ENCODE results near the gene SRSF7. TPM values are rescaled to one million over a fixed set of nuclear protein-coding genes. Genes with fewer than 3 reads are reported as not detected.

SRSF7 gene
- total and polyA plus RNA-seq, 9 of the 15 experiments (the other 6 are each of a cell fraction or from before 2014, with no cell fraction given): 219 to 726 (median 375) TPM

DNA sequence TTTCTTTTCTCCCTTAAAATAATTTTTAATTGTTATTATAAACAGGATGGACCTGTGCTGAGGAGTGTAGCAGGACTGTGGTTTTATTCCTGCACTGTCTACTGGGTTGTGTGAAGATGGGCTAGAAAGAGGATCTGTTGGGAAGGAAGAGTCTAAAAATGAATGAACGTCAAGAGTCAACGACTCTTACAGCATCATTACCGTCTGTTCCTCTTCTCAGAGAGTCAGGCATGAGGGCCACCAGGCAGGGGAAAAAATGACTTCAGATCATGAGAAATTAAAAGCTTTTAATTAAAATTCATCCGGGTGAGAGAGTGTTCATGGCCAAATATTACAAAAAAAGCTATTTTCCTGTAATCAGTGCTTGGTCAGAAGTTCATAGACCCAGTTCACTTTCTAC, 32.6 kb downstream of the SRSF7 start:
- no peak overlapping the region for H2AFZ ChIP-seq (ENCODE audit: low read depth, low read length)
- no TSS peak for BruUV-seq (replicated peaks)
- ChIA-PET POLR2A (interaction anchor here (1.4 kb wide), 1 partner anchor 33 kb away, joined by 5 read pairs; the partner anchor contains the start of gene SRSF7), CTCF (ENCODE audit: low intra/inter-chr PET ratio) (no interaction called here)
- H3K9me3 ChIP-seq (replicated peaks; ENCODE audit: control insufficient read depth, insufficient read depth, low read depth, low read length): no peaks in the 10 kb centered on the region
- in situ Hi-C loops (cut with MboI): no loop called here
- no peak overlapping the region for H3K4me2 ChIP-seq (ENCODE audit: insufficient read depth, low read length)
- no peaks in the 10 kb centered on the region for H3K79me2 ChIP-seq (ENCODE audit: control insufficient read depth, insufficient read depth, low read length)
- H3K4me3 ChIP-seq: no peak overlapping the region
- WGBS (ENCODE audit: insufficient coverage, low coverage, missing lambda C conversion rate): 76% methylated on average over 4 of the region's 4 CpGs
- DNase-seq (ENCODE audit: extremely low read depth in 1 of 4, low spot score in 3 of 4): no peak
- no peak overlapping the region for H3K27ac ChIP-seq (ENCODE audit: extremely low read depth, low read depth, low read length)
- no peak for ATAC-seq
- no peaks in the 10 kb centered on the region for H3K27me3 ChIP-seq (ENCODE audit: control insufficient read depth in 2 of 2, insufficient read depth in 2 of 2, low read length in 2 of 2)
- no peaks in the 10 kb centered on the region; a peak in 2 of 5 replicates for H3K4me1 ChIP-seq (replicated peaks in 1 of 2; ENCODE audit: control insufficient read depth in 2 of 2, insufficient read depth in 2 of 2, low read length in 2 of 2)
- intact Hi-C loops (cut with micrococcal nuclease): no loop called here
- TF ChIP-seq, protein P1, sequence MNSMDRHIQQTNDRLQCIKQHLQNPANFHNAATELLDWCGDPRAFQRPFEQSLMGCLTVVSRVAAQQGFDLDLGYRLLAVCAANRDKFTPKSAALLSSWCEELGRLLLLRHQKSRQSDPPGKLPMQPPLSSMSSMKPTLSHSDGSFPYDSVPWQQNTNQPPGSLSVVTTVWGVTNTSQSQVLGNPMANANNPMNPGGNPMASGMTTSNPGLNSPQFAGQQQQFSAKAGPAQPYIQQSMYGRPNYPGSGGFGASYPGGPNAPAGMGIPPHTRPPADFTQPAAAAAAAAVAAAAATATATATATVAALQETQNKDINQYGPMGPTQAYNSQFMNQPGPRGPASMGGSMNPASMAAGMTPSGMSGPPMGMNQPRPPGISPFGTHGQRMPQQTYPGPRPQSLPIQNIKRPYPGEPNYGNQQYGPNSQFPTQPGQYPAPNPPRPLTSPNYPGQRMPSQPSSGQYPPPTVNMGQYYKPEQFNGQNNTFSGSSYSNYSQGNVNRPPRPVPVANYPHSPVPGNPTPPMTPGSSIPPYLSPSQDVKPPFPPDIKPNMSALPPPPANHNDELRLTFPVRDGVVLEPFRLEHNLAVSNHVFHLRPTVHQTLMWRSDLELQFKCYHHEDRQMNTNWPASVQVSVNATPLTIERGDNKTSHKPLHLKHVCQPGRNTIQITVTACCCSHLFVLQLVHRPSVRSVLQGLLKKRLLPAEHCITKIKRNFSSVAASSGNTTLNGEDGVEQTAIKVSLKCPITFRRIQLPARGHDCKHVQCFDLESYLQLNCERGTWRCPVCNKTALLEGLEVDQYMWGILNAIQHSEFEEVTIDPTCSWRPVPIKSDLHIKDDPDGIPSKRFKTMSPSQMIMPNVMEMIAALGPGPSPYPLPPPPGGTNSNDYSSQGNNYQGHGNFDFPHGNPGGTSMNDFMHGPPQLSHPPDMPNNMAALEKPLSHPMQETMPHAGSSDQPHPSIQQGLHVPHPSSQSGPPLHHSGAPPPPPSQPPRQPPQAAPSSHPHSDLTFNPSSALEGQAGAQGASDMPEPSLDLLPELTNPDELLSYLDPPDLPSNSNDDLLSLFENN (IDR thresholded peaks at IDR 0.05; ENCODE audit: low read depth in 2 of 2, low read length in 2 of 2): no peak
- H3K9me1 ChIP-seq (ENCODE audit: control insufficient read depth, insufficient read depth, low read length): no peaks in the 10 kb centered on the region
- H3K9ac ChIP-seq (ENCODE audit: insufficient read depth in 1 of 2, low read depth in 2 of 2, low read length in 2 of 2): no peak overlapping the region
- no peaks in the 10 kb centered on the region for H4K20me1 ChIP-seq (replicated peaks; ENCODE audit: control insufficient read depth, insufficient read depth, low read length)
- no peak for FAIRE-seq
- no peaks in the 10 kb centered on the region; the same call in 1 of the 3 replicates for H3K36me3 ChIP-seq (ENCODE audit: control insufficient read depth, insufficient read depth, low read length)

DNA sequence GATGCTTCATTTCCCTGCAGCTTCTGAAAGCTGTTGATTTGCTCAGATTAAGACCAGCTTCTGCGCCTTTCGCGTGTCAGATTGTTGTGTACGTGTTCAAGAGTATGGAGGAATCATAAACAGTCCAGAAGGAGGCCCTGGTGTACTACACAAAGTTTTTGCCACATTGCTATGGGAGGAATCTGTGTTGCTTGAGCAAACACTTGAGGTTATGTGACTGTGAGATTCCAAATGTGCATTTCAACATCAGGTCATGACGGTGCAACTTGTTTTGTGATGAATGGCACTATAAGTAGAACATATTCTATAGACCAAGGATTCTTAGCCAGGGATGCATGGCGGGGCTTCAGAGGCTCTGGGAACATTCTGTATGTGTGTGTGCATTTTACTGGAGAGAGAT, 35.0 kb downstream of the SRSF7 start:
- H3K9me1 ChIP-seq (ENCODE audit: control insufficient read depth, insufficient read depth, low read length): no peaks in the 10 kb centered on the region
- POLR2A ChIA-PET: interaction anchor here (0.7 to 1.0 kb wide), 2 partner anchors 34 to 602 kb away, joined by 3 read pairs; no protein-coding TSS in a partner anchor
- FAIRE-seq: no peak
- ATAC-seq: no peak
- WGBS (ENCODE audit: insufficient coverage, low coverage, missing lambda C conversion rate): 70% methylated on average over 6 of the region's 6 CpGs
- in situ Hi-C loops (cut with MboI): no loop called here
- no peak overlapping the region for H3K27ac ChIP-seq (ENCODE audit: extremely low read depth, low read depth, low read length)
- CTCF ChIA-PET (ENCODE audit: low intra/inter-chr PET ratio): no interaction called here
- no peak for DNase-seq (ENCODE audit: extremely low read depth in 1 of 4, low spot score in 3 of 4)
- no peak overlapping the region for H3K9ac ChIP-seq (ENCODE audit: insufficient read depth in 1 of 2, low read depth in 2 of 2, low read length in 2 of 2)
- H3K9me3 ChIP-seq (replicated peaks; ENCODE audit: control insufficient read depth, insufficient read depth, low read depth, low read length): no peaks in the 10 kb centered on the region
- no peaks in the 10 kb centered on the region; a peak in 2 of 5 replicates for H3K4me1 ChIP-seq (replicated peaks in 1 of 2; ENCODE audit: control insufficient read depth in 2 of 2, insufficient read depth in 2 of 2, low read length in 2 of 2)
- H3K4me2 ChIP-seq (ENCODE audit: insufficient read depth, low read length): no peak overlapping the region
- H3K36me3 ChIP-seq (ENCODE audit: control insufficient read depth, insufficient read depth, low read length): no peaks in the 10 kb centered on the region; the same call in 1 of the 3 replicates
- no peak overlapping the region for H2AFZ ChIP-seq (ENCODE audit: low read depth, low read length)
- no peak overlapping the region for H3K4me3 ChIP-seq
- no peaks in the 10 kb centered on the region for H3K79me2 ChIP-seq (ENCODE audit: control insufficient read depth, insufficient read depth, low read length)
- H4K20me1 ChIP-seq (replicated peaks; ENCODE audit: control insufficient read depth, insufficient read depth, low read length): no peaks in the 10 kb centered on the region
- no peaks in the 10 kb centered on the region for H3K27me3 ChIP-seq (ENCODE audit: control insufficient read depth in 2 of 2, insufficient read depth in 2 of 2, low read length in 2 of 2)
- intact Hi-C loops (cut with micrococcal nuclease): no loop called here
- no TSS peak for BruUV-seq (replicated peaks)
- TF ChIP-seq GTF2F1 (IDR thresholded peaks at IDR 0.05; ENCODE audit: low read depth, low read length) (no peak), GATAD2A (IDR thresholded peaks at IDR 0.05) (no peak), PHF21A (IDR thresholded peaks at IDR 0.05; ENCODE audit: borderline replicate concordance, low read depth) (no peak), NEUROD1 (IDR thresholded peaks at IDR 0.05; ENCODE audit: borderline replicate concordance, low read depth, low read length, partially characterized antibody) (no peak), KLF6 (CRISPR knock-in tag; IDR thresholded peaks at IDR 0.05; ENCODE audit: borderline replicate concordance) (no peak)
- TF ChIP-seq, protein P2, sequence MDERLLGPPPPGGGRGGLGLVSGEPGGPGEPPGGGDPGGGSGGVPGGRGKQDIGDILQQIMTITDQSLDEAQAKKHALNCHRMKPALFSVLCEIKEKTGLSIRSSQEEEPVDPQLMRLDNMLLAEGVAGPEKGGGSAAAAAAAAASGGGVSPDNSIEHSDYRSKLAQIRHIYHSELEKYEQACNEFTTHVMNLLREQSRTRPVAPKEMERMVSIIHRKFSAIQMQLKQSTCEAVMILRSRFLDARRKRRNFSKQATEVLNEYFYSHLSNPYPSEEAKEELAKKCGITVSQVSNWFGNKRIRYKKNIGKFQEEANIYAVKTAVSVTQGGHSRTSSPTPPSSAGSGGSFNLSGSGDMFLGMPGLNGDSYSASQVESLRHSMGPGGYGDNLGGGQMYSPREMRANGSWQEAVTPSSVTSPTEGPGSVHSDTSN (CRISPR knock-in tag; IDR thresholded peaks at IDR 0.05; ENCODE audit: low read depth): no peak
- TF ChIP-seq, protein P2 (tag; conservative IDR thresholded peaks at IDR 0.05; ENCODE audit: low read depth): no peak
- TF ChIP-seq, protein P3, sequence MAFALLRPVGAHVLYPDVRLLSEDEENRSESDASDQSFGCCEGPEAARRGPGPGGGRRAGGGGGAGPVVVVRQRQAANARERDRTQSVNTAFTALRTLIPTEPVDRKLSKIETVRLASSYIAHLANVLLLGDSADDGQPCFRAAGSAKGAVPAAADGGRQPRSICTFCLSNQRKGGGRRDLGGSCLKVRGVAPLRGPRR (CRISPR knock-in tag; IDR thresholded peaks at IDR 0.05): no peak

Measured in K562 (cell line).